Tibial artery (tissue), 4 donors: ENCODE measurements around the gene ERRFI1.

Experiments used
- DNase-seq, 2 donors: peaks; one replicate each; pipeline ENCODE4 v3.0.0-alpha.2; 2019
- H3K27ac ChIP-seq, 2 donors: fragments of 200-600 bp; sonication (generic) in 1 of 2; 1 replicate in 1 of 2; 2 replicates in 1 of 2; pipeline ENCODE4 v1.5.1; 2018 to 2019; ENCODE audit warnings: mild to moderate bottlenecking in 1 of 2
- H3K27me3 ChIP-seq, 2 donors: fragments of 200-600 bp; sonication (generic) in 1 of 2; one replicate each; pipeline versions ENCODE4 v1.5.1 to v1.6.0; 2016 to 2019
- H3K36me3 ChIP-seq, 3 donors: fragments of 200-600 bp; sonication (generic) in 2 of 3; one replicate each; pipeline ENCODE4 v1.5.1; 2016 to 2019; ENCODE audit warnings: mild to moderate bottlenecking in 2 of 3
- H3K4me1 ChIP-seq, 4 donors: fragments of 200-600 bp; sonication (generic) in 2 of 4; 1 replicate in 3 of 4; 2 replicates in 1 of 4; pipeline ENCODE4 v1.5.1; 2016 to 2019
- H3K4me3 ChIP-seq, 2 donors: fragments of 200-600 bp; sonication (generic) in 1 of 2; 1 replicate in 1 of 2; 2 replicates in 1 of 2; pipeline ENCODE4 v1.5.1; 2018 to 2019; ENCODE audit warnings: mild to moderate bottlenecking in 2 of 2
- H3K9me3 ChIP-seq, 3 donors: fragments of 200-600 bp; sonication (generic) in 1 of 3; one replicate each; pipeline ENCODE4 v1.5.1; 2016 to 2019
- intact Hi-C: fragments of 100-400 bp; cut with DNase I; formaldehyde crosslinking; loops from one replicate; pipeline ENCODE4 v1.15.0; 2023; ENCODE audit warnings: low total_unique reads
- TF ChIP-seq, protein P1 (sequence below), 2 experiments: fragments of 200-600 bp in 1 of 2; fragments of 450-650 bp in 1 of 2; IDR thresholded peaks; one replicate each; pipeline ENCODE4 v1.5.1; 2017 to 2019; ENCODE audit warnings: antibody characterized with exemption in 2 of 2, mild to moderate bottlenecking in 1 of 2, moderate library complexity in 1 of 2

ERRFI1 gene

GRCh38 chr1:8047686-8048445, 21.8 kb upstream of the ERRFI1 start:
- peak overlapping the region; percentile 62 for H3K27ac ChIP-seq
- intact Hi-C loops, result no loop called here
- H3K36me3 ChIP-seq, result no peaks in the 10 kb centered on the region
- H3K9me3 ChIP-seq, result no peaks in the 10 kb centered on the region
- H3K4me1 ChIP-seq, result peaks cover 0 to 32% (median 21%) of the 10 kb centered on the region in 4 donors
- no peak for DNase-seq
- TF ChIP-seq, protein P1, sequence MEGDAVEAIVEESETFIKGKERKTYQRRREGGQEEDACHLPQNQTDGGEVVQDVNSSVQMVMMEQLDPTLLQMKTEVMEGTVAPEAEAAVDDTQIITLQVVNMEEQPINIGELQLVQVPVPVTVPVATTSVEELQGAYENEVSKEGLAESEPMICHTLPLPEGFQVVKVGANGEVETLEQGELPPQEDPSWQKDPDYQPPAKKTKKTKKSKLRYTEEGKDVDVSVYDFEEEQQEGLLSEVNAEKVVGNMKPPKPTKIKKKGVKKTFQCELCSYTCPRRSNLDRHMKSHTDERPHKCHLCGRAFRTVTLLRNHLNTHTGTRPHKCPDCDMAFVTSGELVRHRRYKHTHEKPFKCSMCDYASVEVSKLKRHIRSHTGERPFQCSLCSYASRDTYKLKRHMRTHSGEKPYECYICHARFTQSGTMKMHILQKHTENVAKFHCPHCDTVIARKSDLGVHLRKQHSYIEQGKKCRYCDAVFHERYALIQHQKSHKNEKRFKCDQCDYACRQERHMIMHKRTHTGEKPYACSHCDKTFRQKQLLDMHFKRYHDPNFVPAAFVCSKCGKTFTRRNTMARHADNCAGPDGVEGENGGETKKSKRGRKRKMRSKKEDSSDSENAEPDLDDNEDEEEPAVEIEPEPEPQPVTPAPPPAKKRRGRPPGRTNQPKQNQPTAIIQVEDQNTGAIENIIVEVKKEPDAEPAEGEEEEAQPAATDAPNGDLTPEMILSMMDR (IDR thresholded peaks at IDR 0.05), result no peak
- no peak overlapping the region for H3K4me3 ChIP-seq
- no peaks in the 10 kb centered on the region for H3K27me3 ChIP-seq

DNA sequence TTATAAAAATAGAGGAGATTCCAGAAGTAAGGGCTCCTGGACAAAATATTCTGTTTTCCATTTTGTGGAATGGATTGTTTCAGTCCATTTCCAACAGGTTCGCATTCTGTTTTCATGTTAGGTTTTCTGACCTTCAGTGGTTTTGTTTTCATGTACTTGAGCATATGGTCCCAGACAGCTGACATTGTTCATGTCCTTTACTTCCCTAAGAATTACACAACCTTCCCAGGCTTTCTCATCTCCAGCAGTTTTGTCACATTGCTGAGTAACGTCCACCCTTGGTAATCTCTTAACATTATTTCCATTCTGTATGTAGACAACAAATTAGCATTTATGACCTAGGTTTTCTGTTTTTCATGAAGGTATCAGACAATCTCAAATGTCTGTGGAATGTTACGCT, 21.0 kb upstream of the ERRFI1 start:
- DNase-seq, result no peak
- no peaks in the 10 kb centered on the region for H3K9me3 ChIP-seq
- no peaks in the 10 kb centered on the region for H3K27me3 ChIP-seq
- intact Hi-C loops, result no loop called here
- peaks cover 0 to 32% (median 21%) of the 10 kb centered on the region in 4 donors for H3K4me1 ChIP-seq
- H3K4me3 ChIP-seq, result no peak overlapping the region
- H3K27ac ChIP-seq, result peak overlapping the region; percentile 62
- H3K36me3 ChIP-seq, result no peaks in the 10 kb centered on the region
- TF ChIP-seq, protein P1 (IDR thresholded peaks at IDR 0.05), result no peak

DNA sequence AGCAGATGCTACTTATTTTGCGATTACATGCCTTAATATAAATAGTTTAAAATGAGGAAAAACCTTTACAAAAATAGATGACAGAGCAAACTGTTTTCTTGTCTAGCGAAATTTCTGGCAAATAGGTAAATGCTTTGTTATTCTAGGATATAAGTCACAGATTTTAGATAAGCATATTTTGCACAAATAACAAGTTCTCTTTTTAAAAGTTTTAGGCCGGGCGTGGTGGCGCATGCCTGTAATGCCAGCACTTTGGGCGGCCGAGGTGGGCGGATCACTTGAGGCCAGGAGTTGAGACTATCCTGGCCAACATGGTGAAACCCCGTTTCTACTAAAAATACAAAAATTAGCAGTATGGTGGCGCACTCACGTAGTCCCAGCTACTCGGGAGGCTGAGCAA, 20.3 kb upstream of the ERRFI1 start:
- Histone ChIP-seq H3K4me3 (no peak overlapping the region), H3K9me3 (no peaks in the 10 kb centered on the region), H3K27me3 (no peaks in the 10 kb centered on the region), H3K27ac (peak overlapping the region; percentile 62), H3K36me3 (no peaks in the 10 kb centered on the region), H3K4me1 (peaks cover 0 to 32% (median 21%) of the 10 kb centered on the region in 4 donors)
- no peak for DNase-seq
- intact Hi-C loops, result no loop called here
- TF ChIP-seq, protein P1 (IDR thresholded peaks at IDR 0.05), result no peak

GRCh38 chr1:8043621-8044020, 17.5 kb upstream of the ERRFI1 start:
- DNase-seq, result no peak
- Histone ChIP-seq H3K27ac (no peak overlapping the region), H3K9me3 (no peaks in the 10 kb centered on the region), H3K27me3 (no peaks in the 10 kb centered on the region), H3K4me1 (peaks cover 0 to 47% (median 25%) of the 10 kb centered on the region in 4 donors), H3K4me3 (no peak overlapping the region), H3K36me3 (no peaks in the 10 kb centered on the region)
- intact Hi-C loops, result no loop called here
- TF ChIP-seq, protein P1 (IDR thresholded peaks at IDR 0.05), result no peak

DNA sequence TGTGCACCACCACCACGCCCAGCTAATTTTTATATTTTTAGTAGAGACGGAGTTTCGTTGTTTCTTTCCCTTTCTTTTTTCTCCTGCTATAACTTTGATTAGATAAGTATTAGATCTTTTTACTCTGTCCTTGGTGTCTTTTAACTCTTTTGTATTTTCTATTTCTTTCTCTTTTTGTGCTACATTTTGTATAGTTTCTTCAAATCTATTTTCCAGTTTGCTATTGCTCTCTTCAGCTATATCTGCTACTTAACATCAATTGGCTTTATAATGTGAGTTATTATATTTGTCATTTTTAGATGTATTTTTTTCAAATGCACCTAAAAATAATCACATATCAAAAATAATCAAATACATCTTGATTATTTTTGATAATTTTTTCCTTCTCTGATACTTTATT, 16.0 kb upstream of the ERRFI1 start:
- TF ChIP-seq, protein P1 (IDR thresholded peaks at IDR 0.05), result no peak
- peaks cover 0 to 33% (median 13%) of the 10 kb centered on the region in 4 donors for H3K4me1 ChIP-seq
- no peak overlapping the region for H3K27ac ChIP-seq
- intact Hi-C loops, result no loop called here
- H3K36me3 ChIP-seq, result no peaks in the 10 kb centered on the region
- H3K9me3 ChIP-seq, result no peaks in the 10 kb centered on the region
- H3K4me3 ChIP-seq, result no peak overlapping the region
- H3K27me3 ChIP-seq, result no peaks in the 10 kb centered on the region
- DNase-seq, result no peak
